EL (cell line): ENCODE data around the gene DCLK2.

Experiments used
- DNase-seq: peaks from one replicate; pipeline ENCODE4 v3.0.0-alpha.2; 2016

DCLK2 gene

GRCh38 chr4:150247184-150247583, 168.9 kb downstream of the DCLK2 start:
- no peak for DNase-seq

DNA sequence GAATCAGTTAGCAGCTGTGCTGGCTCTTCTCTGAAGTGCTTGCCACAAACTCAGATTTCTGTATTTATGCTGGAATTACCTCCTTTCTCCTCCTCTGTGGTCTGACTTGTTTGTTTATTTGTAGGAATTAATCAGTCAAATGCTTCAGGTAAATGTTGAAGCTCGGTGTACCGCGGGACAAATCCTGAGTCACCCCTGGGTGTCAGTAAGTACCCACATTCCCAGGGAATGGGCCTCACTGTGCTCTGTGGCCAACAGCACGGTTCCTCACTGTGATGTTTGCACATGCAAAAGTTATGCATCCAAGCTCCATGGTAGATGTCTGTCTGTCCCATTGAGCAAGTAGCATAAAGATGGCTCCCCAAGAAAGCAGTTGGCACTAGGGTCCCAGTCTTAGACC, 169.9 kb downstream of the DCLK2 start:
- no peak for DNase-seq

DNA sequence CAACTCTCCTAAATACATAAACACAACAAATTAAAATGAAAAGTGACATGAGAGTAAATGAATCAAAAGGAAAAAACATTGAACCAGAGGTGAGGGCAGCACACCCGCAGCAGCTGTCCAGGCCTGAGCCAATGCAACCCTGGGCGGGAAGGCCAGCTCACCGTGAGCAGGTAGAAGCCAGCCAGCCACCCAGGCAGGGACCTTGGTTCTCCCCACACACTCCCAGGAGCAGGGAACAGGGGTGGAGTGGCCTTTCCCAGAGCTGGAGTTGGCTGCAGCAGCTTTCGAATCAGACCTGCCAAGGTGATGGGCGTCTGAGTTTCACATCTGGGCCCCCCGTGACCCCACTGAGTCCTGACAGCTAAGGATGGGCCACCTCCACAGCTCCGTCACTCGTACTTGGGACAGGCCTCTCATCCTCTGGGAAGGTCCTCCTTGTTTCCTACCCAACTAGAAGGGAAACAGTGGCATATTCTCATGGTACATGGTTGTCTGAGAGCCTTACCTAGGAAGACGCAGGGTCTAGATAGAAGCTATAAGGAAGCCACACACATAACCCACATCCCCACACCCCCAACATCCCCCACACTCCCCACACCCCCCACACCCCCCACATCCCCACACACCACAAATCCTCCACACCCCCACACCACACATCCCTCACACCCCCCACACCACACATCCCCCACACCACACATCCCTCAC, 172.2 kb downstream of the DCLK2 start:
- DNase-seq: no peak

DNA sequence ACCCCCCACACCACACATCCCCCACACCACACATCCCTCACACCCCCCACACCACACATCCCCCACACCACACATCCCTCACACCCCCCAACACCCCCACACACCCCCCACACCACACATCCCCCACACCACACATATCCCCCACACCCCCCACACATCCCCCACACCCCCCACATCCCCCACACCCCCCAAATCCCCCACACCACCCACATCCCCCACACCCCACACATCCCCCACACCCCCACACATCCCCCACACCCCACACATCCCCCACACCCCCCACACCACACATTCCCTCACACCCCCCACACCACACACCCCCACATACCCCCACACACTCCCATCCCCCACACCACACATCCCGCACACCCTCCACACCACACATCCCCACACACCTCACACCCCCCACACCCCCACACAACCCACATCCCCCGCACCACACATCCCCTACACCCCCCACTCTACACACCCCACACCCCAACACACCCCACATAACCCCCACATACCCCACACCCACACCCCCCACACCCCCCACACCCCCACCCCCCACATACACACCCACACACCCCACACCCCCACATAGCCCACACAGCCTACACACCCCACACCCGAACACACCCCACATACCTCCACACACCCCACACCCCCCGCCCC, 172.9 kb downstream of the DCLK2 start:
- no peak for DNase-seq

GRCh38 chr4:150251752-150252190, 173.5 kb downstream of the DCLK2 start:
- DNase-seq: no peak

DNA sequence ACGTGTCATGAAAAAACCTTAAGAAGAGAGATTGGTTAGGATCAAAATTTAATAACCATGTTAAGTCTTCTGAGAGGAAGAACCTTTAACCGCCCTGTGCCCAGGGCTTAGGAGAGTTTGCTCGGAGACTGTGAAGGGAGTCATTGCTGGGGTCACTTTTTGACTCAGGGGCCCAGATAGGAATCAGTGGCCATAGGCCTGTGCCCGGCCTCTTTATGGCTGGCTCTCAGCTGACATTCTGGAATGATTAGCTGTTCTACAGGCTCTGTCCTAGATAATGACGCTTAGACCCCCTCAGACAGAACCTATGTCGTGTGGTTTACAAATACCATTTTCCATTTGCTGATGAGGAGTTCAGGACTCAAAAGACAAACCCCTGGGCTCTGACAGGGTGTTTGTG, 174.1 kb downstream of the DCLK2 start:
- DNase-seq: no peak

- DNase-seq: no peak
These were observed 174.5 kb downstream of the DCLK2 start for GRCh38 chr4:150252741-150253140.

- DNase-seq: no peak
These were observed 175.2 kb downstream of the DCLK2 start for GRCh38 chr4:150253416-150253815.

- no peak for DNase-seq
These were observed 175.9 kb downstream of the DCLK2 start for GRCh38 chr4:150253965-150254630.

- no peak for DNase-seq
These were observed 177.5 kb downstream of the DCLK2 start for GRCh38 chr4:150255610-150256224.

DNA sequence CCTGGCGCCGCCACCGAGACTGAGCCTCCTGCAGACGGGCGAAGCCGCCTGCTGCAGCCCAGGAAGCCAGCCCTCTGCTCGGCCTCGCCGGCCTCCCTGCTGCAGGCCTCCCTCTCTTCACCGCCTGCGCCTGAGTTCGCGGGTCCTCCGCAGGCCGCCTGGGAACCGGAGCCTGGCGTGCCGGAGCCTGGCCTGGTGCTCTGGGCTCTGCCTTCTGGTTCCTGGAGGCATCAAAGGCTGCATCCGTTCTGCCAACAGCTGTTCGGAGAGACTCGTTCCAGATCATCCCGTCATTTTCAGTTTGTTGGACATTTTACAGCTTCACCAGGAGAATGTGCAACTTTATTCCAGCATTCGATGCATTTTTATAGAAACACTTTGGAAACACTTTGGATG, 178.0 kb downstream of the DCLK2 start:
- no peak for DNase-seq

- DNase-seq: no peak
These were observed 178.8 kb downstream of the DCLK2 start for GRCh38 chr4:150256841-150257730.

GRCh38 chr4:150258569-150258968, 180.3 kb downstream of the DCLK2 start:
- DNase-seq: no peak

GRCh38 chr4:150259861-150260567, 181.8 kb downstream of the DCLK2 start:
- no peak for DNase-seq

DNA sequence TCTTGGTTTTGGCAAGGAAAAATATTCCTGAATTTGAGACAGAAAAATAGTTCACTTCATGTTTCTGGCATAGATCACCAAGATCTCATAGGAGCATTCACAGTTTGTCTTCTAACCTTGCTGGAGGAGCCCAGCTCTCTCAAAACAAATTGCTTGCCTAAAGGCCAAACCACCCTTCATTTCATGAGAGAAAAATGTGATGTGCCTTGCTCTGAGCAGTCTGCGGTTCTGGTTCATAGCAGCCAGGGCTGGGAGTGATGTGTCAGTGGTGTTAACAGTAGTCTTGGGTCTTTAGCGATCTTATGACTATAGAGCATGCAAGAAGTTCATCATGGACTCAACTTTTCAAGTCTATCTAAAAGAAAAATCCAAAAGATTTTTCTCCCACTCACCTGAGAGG, 183.3 kb downstream of the DCLK2 start:
- DNase-seq: no peak

- no peak for DNase-seq
These were observed 184.4 kb downstream of the DCLK2 start for GRCh38 chr4:150262611-150263010.

GRCh38 chr4:150264595-150265161, 186.4 kb downstream of the DCLK2 start:
- DNase-seq: peak; percentile 32

DNA sequence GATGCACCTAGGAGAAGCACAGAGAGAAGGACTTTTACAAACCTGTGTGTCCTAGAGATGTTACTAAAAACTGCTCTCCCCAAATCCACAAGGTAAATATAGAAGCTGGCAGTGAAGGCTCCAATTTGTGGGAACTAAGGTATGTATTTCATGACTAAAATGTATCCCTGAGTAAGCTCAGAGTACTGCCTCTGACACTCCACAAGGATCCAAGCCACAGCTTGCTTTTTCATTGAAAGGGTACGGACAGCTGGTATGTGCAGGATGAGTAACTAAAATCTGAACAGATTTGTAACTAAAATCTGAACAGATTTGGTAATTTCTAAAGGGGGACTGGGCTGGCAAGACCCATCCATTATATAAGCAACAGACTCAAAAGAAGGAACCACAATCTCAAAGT, 187.6 kb downstream of the DCLK2 start:
- DNase-seq: no peak

GRCh38 chr4:150268444-150268843, 190.2 kb downstream of the DCLK2 start:
- DNase-seq: peak; percentile 17

DNA sequence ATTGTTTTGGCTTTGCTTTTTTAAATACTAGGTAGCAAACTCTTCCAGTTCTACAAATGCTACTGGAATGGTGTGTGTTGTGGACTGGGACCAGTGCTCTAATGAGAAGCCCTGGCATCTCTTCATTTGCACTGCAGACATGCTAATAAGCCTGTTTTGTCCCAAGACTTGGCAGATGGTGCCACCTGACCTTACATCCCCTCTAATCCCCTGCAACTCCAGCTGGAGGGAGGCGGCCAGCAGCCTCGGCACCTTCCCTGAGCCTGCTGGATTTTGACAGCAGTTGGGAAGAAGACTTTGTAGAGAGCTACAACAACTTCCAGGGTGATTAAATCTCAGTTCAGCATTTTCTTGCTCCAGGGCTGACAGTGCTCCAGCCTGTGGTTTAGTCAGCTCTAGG, 200.0 kb downstream of the DCLK2 start:
- DNase-seq: no peak

- DNase-seq: peak; percentile 88
These were observed 202.0 kb downstream of the DCLK2 start for GRCh38 chr4:150280081-150280895.
